Germinal center (tissue), 1 donor: Measurements from ENCODE around the gene ZNF446.
A peak's percentile ranks its signal among the peaks of the same experiment; 100 is the strongest.
"Not testable (repeated sequence)": the region's sequence is repeated elsewhere in the genome, so short reads cannot be mapped to it uniquely, and the experiment has no call there.

ENCODE experiments used
- DNase-seq: peaks from one replicate; pipeline ENCODE4 v3.0.0; 2012; ENCODE audit warnings: mixed read lengths, low spot score

ZNF446 gene

GRCh38 chr19:58470837-58471543 is 5.2 kb upstream of the ZNF446 start:
- not testable (repeated sequence) for DNase-seq

- DNase-seq: no peak
Measured at GRCh38 chr19:58471736-58472135, 4.4 kb upstream of the ZNF446 start.

- no peak for DNase-seq
Measured at GRCh38 chr19:58473775-58474174, 2.4 kb upstream of the ZNF446 start.

GRCh38 chr19:58474291-58474996 is 1.7 kb upstream of the ZNF446 start:
- DNase-seq: no peak

GRCh38 chr19:58474997-58475713 is 997 bp upstream of the ZNF446 start:
- no peak for DNase-seq

GRCh38 chr19:58476498-58477015 is 405 bp downstream of the ZNF446 start:
- DNase-seq: peak; percentile 27

GRCh38 chr19:58477130-58477529 is 978 bp downstream of the ZNF446 start:
- no peak for DNase-seq

GRCh38 chr19:58477871-58478270 is 1.7 kb downstream of the ZNF446 start:
- DNase-seq: no peak

- DNase-seq: no peak
Measured at GRCh38 chr19:58479303-58479702, 3.2 kb downstream of the ZNF446 start.

- no peak for DNase-seq
Measured at GRCh38 chr19:58479736-58480480, 3.8 kb downstream of the ZNF446 start.

- no peak for DNase-seq
Measured at GRCh38 chr19:58480481-58480830, 4.3 kb downstream of the ZNF446 start.

- no peak for DNase-seq
Measured at GRCh38 chr19:58480831-58481230, 4.7 kb downstream of the ZNF446 start.

GRCh38 chr19:58482372-58482771 is 6.2 kb downstream of the ZNF446 start:
- no peak for DNase-seq

- DNase-seq: no peak
Measured at GRCh38 chr19:58483776-58484175, 7.6 kb downstream of the ZNF446 start.

GRCh38 chr19:58484349-58484748 is 8.2 kb downstream of the ZNF446 start:
- DNase-seq: not testable (repeated sequence)

- DNase-seq: no peak
Measured at GRCh38 chr19:58491393-58491792, 15.2 kb downstream of the ZNF446 start.

GRCh38 chr19:58492265-58492664 is 16.1 kb downstream of the ZNF446 start:
- DNase-seq: no peak

- DNase-seq: no peak
Measured at GRCh38 chr19:58497634-58498170, 21.6 kb downstream of the ZNF446 start.

- no peak for DNase-seq
Measured at GRCh38 chr19:58498316-58499020, 22.3 kb downstream of the ZNF446 start.

- peak; percentile 97 for DNase-seq
Measured at GRCh38 chr19:58499021-58499927, 23.1 kb downstream of the ZNF446 start.
